HEK293 (cell line): ENCODE measurements around the gene PMVK.

ENCODE experiments used
- EGR2 ChIP-seq: fragments of 450-650 bp; formaldehyde crosslinking; IDR thresholded peaks from 2 replicates; pipeline ENCODE4 v1.5.1; 2016; ENCODE audit warnings: low read depth, missing biosample characterization, missing genetic modification characterization
- GLIS1 ChIP-seq: fragments of 450-650 bp; formaldehyde crosslinking; IDR thresholded peaks from 2 replicates; pipeline ENCODE4 v1.5.1; 2016; ENCODE audit warnings: missing biosample characterization, missing genetic modification characterization
- KLF1 ChIP-seq: fragments of 450-650 bp; formaldehyde crosslinking; IDR thresholded peaks from 2 replicates; pipeline ENCODE4 v1.5.1; 2016; ENCODE audit warnings: missing biosample characterization, missing genetic modification characterization
- PRDM1 ChIP-seq: fragments of 450-650 bp; formaldehyde crosslinking; IDR thresholded peaks from 2 replicates; pipeline ENCODE4; 2016; ENCODE audit warnings: missing biosample characterization, missing genetic modification characterization
- PRDM2 ChIP-seq: fragments of 450-650 bp; formaldehyde crosslinking; IDR thresholded peaks from 2 replicates; pipeline ENCODE4 v1.5.1; 2016; ENCODE audit warnings: missing biosample characterization, missing genetic modification characterization, borderline replicate concordance
- SP3 ChIP-seq: fragments of 450-650 bp; formaldehyde crosslinking; IDR thresholded peaks from 2 replicates; pipeline ENCODE4 v1.5.1; 2016; ENCODE audit warnings: missing biosample characterization, missing genetic modification characterization
- TCF7L2 ChIP-seq: IDR thresholded peaks from 2 replicates; pipeline ENCODE4 v1.6.1; 2011; ENCODE audit warnings: low read depth, mild to moderate bottlenecking, inconsistent platforms, low read length, moderate library complexity, borderline replicate concordance
- YY1 ChIP-seq: fragments of 450-650 bp; formaldehyde crosslinking; IDR thresholded peaks from 2 replicates; pipeline ENCODE4 v1.5.1; 2018; ENCODE audit warnings: missing biosample characterization, missing genetic modification characterization
- YY2 ChIP-seq: fragments of 450-650 bp; formaldehyde crosslinking; IDR thresholded peaks from 2 replicates; pipeline ENCODE4 v1.5.1; 2016; ENCODE audit warnings: missing biosample characterization, missing genetic modification characterization
- ZBTB10 ChIP-seq: fragments of 450-650 bp; formaldehyde crosslinking; IDR thresholded peaks from 2 replicates; pipeline ENCODE4 v1.5.1; 2016; ENCODE audit warnings: missing biosample characterization, missing genetic modification characterization
- ZBTB44 ChIP-seq: fragments of 450-650 bp; IDR thresholded peaks from 2 replicates; pipeline ENCODE4 v1.5.1; 2018; ENCODE audit warnings: missing biosample characterization, mild to moderate bottlenecking, missing genetic modification characterization
- ZIC2 ChIP-seq: fragments of 450-650 bp; formaldehyde crosslinking; IDR thresholded peaks from 2 replicates; pipeline ENCODE4 v1.5.1; 2016; ENCODE audit warnings: missing biosample characterization, missing genetic modification characterization
- ZNF148 ChIP-seq: fragments of 450-650 bp; formaldehyde crosslinking; IDR thresholded peaks from 2 replicates; pipeline ENCODE4 v1.5.0; 2017; ENCODE audit warnings: missing biosample characterization, missing genetic modification characterization, borderline replicate concordance
- ZNF335 ChIP-seq: fragments of 450-650 bp; formaldehyde crosslinking; conservative IDR thresholded peaks from 2 replicates; pipeline ENCODE4 v1.5.1; 2016; ENCODE audit warnings: missing biosample characterization, missing genetic modification characterization
- ZNF354C ChIP-seq: fragments of 450-650 bp; formaldehyde crosslinking; IDR thresholded peaks from 2 replicates; pipeline ENCODE4 v1.5.1; 2016; ENCODE audit warnings: missing biosample characterization, missing genetic modification characterization, low read depth, borderline replicate concordance
- ZNF37A ChIP-seq: fragments of 450-650 bp; IDR thresholded peaks from 2 replicates; pipeline ENCODE4 v1.5.1; 2018; ENCODE audit warnings: missing biosample characterization, missing genetic modification characterization
- ZNF404 ChIP-seq: fragments of 450-650 bp; formaldehyde crosslinking; IDR thresholded peaks from 2 replicates; pipeline ENCODE4 v1.5.1; 2017; ENCODE audit warnings: missing biosample characterization, missing genetic modification characterization
- ZNF610 ChIP-seq: fragments of 450-650 bp; formaldehyde crosslinking; IDR thresholded peaks from 2 replicates; pipeline ENCODE4 v1.5.1; 2016; ENCODE audit warnings: missing biosample characterization, missing genetic modification characterization, borderline replicate concordance
- TF ChIP-seq, protein P1 (sequence below): fragments of 450-650 bp; formaldehyde crosslinking; conservative IDR thresholded peaks from 2 replicates; pipeline ENCODE4 v1.5.1; 2016; ENCODE audit warnings: low read depth, missing biosample characterization, missing genetic modification characterization

PMVK gene

DNA sequence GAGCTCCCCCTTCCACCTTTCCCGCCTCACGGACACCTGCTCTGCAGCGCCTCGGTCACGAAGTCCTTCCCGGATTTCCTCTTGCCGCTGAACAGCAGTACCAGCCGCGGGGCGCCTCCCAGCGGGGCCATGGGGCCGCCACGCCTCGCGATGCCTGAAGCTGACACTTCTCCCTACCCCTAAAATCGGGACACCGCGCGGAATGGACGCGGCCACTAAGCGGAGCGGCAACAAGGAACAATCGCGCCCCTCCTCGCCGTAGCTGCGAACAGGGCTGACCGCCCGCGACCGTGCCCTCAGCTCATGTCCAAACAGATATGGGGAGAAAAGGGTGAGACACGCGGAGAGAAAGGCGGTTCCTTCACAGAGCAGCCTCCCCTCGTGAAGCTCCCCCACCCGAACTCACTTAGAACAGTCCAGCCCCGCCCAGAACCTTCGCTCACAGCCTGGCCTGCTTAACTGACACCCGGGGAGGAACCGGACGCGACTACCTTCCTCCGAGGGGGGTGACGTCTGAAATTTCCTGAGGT lies at the start of gene PMVK (continued):
- TF ChIP-seq ZNF148 (tag by site-specific recombination) (no peak; the same call in 1 of the 2 replicates), ZBTB10 (tag by site-specific recombination) (peak; percentile 88), ZNF335 (tag by site-specific recombination) (peak; percentile 83), PRDM1 (tag by site-specific recombination) (peak; percentile 47; the same call in 1 of the 2 replicates), ZIC2 (tag by site-specific recombination) (peak; percentile 95), ZBTB44 (tag by site-specific recombination) (peak; percentile 21; the same call in 1 of the 2 replicates), YY2 (tag by site-specific recombination) (peak; percentile 73; the same call in 1 of the 2 replicates), TCF7L2 (peak; percentile 70; the same call in 1 of the 2 replicates), ZNF37A (no peak), EGR2 (tag by site-specific recombination) (no peak), GLIS1 (peak; percentile 40), PRDM2 (tag by site-specific recombination) (no peak), ZNF610 (tag by site-specific recombination) (peak; percentile 86; the same call in 1 of the 2 replicates), KLF1 (tag by site-specific recombination) (peak; percentile 56), ZNF404 (tag by site-specific recombination) (no peak), SP3 (tag by site-specific recombination) (peak; percentile 87), YY1 (tag by site-specific recombination) (peak; percentile 58; the same call in 1 of the 2 replicates), ZNF354C (tag by site-specific recombination) (no peak)
- TF ChIP-seq, protein P1, sequence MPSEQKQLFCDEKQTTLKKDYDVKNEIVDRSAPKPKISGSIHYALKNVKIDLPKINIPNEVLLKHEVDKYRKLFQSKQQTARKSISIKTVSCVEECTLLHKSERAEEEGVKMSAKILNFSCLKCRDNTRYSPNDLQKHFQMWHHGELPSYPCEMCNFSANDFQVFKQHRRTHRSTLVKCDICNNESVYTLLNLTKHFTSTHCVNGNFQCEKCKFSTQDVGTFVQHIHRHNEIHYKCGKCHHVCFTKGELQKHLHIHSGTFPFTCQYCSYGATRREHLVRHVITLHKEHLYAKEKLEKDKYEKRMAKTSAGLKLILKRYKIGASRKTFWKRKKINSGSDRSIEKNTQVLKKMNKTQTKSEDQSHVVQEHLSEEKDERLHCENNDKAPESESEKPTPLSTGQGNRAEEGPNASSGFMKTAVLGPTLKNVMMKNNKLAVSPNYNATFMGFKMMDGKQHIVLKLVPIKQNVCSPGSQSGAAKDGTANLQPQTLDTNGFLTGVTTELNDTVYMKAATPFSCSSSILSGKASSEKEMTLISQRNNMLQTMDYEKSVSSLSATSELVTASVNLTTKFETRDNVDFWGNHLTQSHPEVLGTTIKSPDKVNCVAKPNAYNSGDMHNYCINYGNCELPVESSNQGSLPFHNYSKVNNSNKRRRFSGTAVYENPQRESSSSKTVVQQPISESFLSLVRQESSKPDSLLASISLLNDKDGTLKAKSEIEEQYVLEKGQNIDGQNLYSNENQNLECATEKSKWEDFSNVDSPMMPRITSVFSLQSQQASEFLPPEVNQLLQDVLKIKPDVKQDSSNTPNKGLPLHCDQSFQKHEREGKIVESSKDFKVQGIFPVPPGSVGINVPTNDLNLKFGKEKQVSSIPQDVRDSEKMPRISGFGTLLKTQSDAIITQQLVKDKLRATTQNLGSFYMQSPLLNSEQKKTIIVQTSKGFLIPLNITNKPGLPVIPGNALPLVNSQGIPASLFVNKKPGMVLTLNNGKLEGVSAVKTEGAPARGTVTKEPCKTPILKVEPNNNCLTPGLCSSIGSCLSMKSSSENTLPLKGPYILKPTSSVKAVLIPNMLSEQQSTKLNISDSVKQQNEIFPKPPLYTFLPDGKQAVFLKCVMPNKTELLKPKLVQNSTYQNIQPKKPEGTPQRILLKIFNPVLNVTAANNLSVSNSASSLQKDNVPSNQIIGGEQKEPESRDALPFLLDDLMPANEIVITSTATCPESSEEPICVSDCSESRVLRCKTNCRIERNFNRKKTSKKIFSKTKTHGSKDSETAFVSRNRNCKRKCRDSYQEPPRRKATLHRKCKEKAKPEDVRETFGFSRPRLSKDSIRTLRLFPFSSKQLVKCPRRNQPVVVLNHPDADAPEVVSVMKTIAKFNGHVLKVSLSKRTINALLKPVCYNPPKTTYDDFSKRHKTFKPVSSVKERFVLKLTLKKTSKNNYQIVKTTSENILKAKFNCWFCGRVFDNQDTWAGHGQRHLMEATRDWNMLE (tag by site-specific recombination), result 0 out of 2 replicates have a peak, but pooled peaks have one; percentile 3
